OCI-LY3 (cell line): ENCODE measurements around the gene NRXN3.

Experiments used
- EZH2phosphoT487 ChIP-seq: fragments of 200-600 bp; shearing (Covaris generic); IDR thresholded peaks from 2 replicates; pipeline ENCODE4 v1.6.1; 2018; ENCODE audit warnings: antibody characterized with exemption, mixed run types, low read depth
- TF ChIP-seq, protein P1 (sequence below): fragments of 200-600, 300-600 bp; sonication (generic); IDR thresholded peaks from 2 replicates; pipeline ENCODE4 v1.5.1; 2014; ENCODE audit warnings: antibody characterized with exemption, low read length, low read depth

- TF ChIP-seq, protein P1, sequence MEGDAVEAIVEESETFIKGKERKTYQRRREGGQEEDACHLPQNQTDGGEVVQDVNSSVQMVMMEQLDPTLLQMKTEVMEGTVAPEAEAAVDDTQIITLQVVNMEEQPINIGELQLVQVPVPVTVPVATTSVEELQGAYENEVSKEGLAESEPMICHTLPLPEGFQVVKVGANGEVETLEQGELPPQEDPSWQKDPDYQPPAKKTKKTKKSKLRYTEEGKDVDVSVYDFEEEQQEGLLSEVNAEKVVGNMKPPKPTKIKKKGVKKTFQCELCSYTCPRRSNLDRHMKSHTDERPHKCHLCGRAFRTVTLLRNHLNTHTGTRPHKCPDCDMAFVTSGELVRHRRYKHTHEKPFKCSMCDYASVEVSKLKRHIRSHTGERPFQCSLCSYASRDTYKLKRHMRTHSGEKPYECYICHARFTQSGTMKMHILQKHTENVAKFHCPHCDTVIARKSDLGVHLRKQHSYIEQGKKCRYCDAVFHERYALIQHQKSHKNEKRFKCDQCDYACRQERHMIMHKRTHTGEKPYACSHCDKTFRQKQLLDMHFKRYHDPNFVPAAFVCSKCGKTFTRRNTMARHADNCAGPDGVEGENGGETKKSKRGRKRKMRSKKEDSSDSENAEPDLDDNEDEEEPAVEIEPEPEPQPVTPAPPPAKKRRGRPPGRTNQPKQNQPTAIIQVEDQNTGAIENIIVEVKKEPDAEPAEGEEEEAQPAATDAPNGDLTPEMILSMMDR, result no peak
- TF ChIP-seq EZH2phosphoT487, result no peak
Measured at GRCh38 chr14:79728331-79728730, 1558.2 kb downstream of the NRXN3 start.
